ENCODE results near the gene MTRR.
A peak's percentile ranks its signal among the peaks of the same experiment; 100 is the strongest.

MTRR gene

GRCh38 chr5:7844901-7845300 is 24.0 kb upstream of the MTRR start:
- Histone ChIP-seq H3K9me3 (ENCODE audit: severe bottlenecking) (no peaks in the 10 kb centered on the region), H3K27me3 (ENCODE audit: insufficient read depth, poor library complexity, severe bottlenecking) (peaks cover 18% of the 10 kb centered on the region), H3K4me3 (ENCODE audit: severe bottlenecking) (no peak overlapping the region), H3K27ac (ENCODE audit: poor library complexity, severe bottlenecking) (no peak overlapping the region), H3K36me3 (ENCODE audit: low read depth) (no peaks in the 10 kb centered on the region), H3K4me1 (ENCODE audit: insufficient read depth, poor library complexity, severe bottlenecking) (no peaks in the 10 kb centered on the region)
- DNase-seq (ENCODE audit: low spot score) = no peak
- TF ChIP-seq CTCF (IDR thresholded peaks at IDR 0.05; ENCODE audit: poor library complexity, severe bottlenecking) = no peak
- ATAC-seq (ENCODE audit: low read depth) = no peak

- no peaks in the 10 kb centered on the region for H3K36me3 ChIP-seq (ENCODE audit: low read depth)
- H3K27me3 ChIP-seq (ENCODE audit: insufficient read depth, poor library complexity, severe bottlenecking) = peaks cover 20% of the 10 kb centered on the region
- no peak for DNase-seq (ENCODE audit: low spot score)
- H3K9me3 ChIP-seq (ENCODE audit: severe bottlenecking) = no peaks in the 10 kb centered on the region
- no peak overlapping the region for H3K27ac ChIP-seq (ENCODE audit: poor library complexity, severe bottlenecking)
- no peak for TF ChIP-seq CTCF (IDR thresholded peaks at IDR 0.05; ENCODE audit: poor library complexity, severe bottlenecking)
- H3K4me3 ChIP-seq (ENCODE audit: severe bottlenecking) = no peak overlapping the region
- no peak for ATAC-seq (ENCODE audit: low read depth)
- no peaks in the 10 kb centered on the region for H3K4me1 ChIP-seq (ENCODE audit: insufficient read depth, poor library complexity, severe bottlenecking)
Measured at GRCh38 chr5:7845557-7845956, 23.4 kb upstream of the MTRR start.

GRCh38 chr5:7846327-7846726 is 22.6 kb upstream of the MTRR start:
- Histone ChIP-seq H3K4me3 (ENCODE audit: severe bottlenecking) (no peak overlapping the region), H3K27ac (ENCODE audit: poor library complexity, severe bottlenecking) (no peak overlapping the region), H3K9me3 (ENCODE audit: severe bottlenecking) (no peaks in the 10 kb centered on the region), H3K36me3 (ENCODE audit: low read depth) (no peaks in the 10 kb centered on the region), H3K4me1 (ENCODE audit: insufficient read depth, poor library complexity, severe bottlenecking) (no peaks in the 10 kb centered on the region), H3K27me3 (ENCODE audit: insufficient read depth, poor library complexity, severe bottlenecking) (peaks cover 20% of the 10 kb centered on the region)
- no peak for ATAC-seq (ENCODE audit: low read depth)
- TF ChIP-seq CTCF (IDR thresholded peaks at IDR 0.05; ENCODE audit: poor library complexity, severe bottlenecking) = no peak
- no peak for DNase-seq (ENCODE audit: low spot score)

GRCh38 chr5:7848296-7848695 is 20.7 kb upstream of the MTRR start:
- TF ChIP-seq CTCF (IDR thresholded peaks at IDR 0.05; ENCODE audit: poor library complexity, severe bottlenecking) = no peak
- peaks cover 20% of the 10 kb centered on the region for H3K27me3 ChIP-seq (ENCODE audit: insufficient read depth, poor library complexity, severe bottlenecking)
- no peaks in the 10 kb centered on the region for H3K4me1 ChIP-seq (ENCODE audit: insufficient read depth, poor library complexity, severe bottlenecking)
- no peaks in the 10 kb centered on the region for H3K36me3 ChIP-seq (ENCODE audit: low read depth)
- H3K9me3 ChIP-seq (ENCODE audit: severe bottlenecking) = no peaks in the 10 kb centered on the region
- ATAC-seq (ENCODE audit: low read depth) = no peak
- H3K4me3 ChIP-seq (ENCODE audit: severe bottlenecking) = no peak overlapping the region
- H3K27ac ChIP-seq (ENCODE audit: poor library complexity, severe bottlenecking) = no peak overlapping the region
- no peak for DNase-seq (ENCODE audit: low spot score)

GRCh38 chr5:7849681-7850394 is 19.1 kb upstream of the MTRR start:
- DNase-seq (ENCODE audit: low spot score) = no peak
- Histone ChIP-seq H3K36me3 (ENCODE audit: low read depth) (no peaks in the 10 kb centered on the region), H3K27ac (ENCODE audit: poor library complexity, severe bottlenecking) (no peak overlapping the region), H3K4me1 (ENCODE audit: insufficient read depth, poor library complexity, severe bottlenecking) (no peaks in the 10 kb centered on the region), H3K9me3 (ENCODE audit: severe bottlenecking) (no peaks in the 10 kb centered on the region), H3K4me3 (ENCODE audit: severe bottlenecking) (peak overlapping the region; percentile 13), H3K27me3 (ENCODE audit: insufficient read depth, poor library complexity, severe bottlenecking) (peaks cover 20% of the 10 kb centered on the region)
- ATAC-seq (ENCODE audit: low read depth) = peak; percentile 63
- TF ChIP-seq CTCF (IDR thresholded peaks at IDR 0.05; ENCODE audit: poor library complexity, severe bottlenecking) = peak; percentile 19
